H1 (cell line): ENCODE data around the gene SBNO2. TPM values are rescaled to one million over a fixed set of nuclear protein-coding genes. Genes with fewer than 3 reads are reported as not detected.
A peak's percentile ranks its signal among the peaks of the same experiment; 100 is the strongest.

ENCODE experiments used
- CTCF ChIA-PET: fragments of 300-600 bp; sonication (Branson Sonifier 250); formaldehyde crosslinking; loops from one replicate; lab custom pipeline; 2021; ENCODE audit not compliant: partially characterized antibody; lab: Charles Lee
- POLR2A ChIA-PET: fragments of 300-600 bp; sonication (Branson Sonifier 250); formaldehyde crosslinking; loops from one replicate; lab custom pipeline; 2021; ENCODE audit warnings: inconsistent platforms; ENCODE audit not compliant: partially characterized antibody; lab: Charles Lee
- DNase-seq, 2 experiments: peaks; one replicate each; pipeline versions ENCODE4 v3.0.0 to v3.0.0-alpha.2; 2010 to 2022; ENCODE audit warnings: low spot score in 2 of 2, low read depth in 1 of 2, mixed read lengths in 1 of 2
- FAIRE-seq: peaks from 2 replicates; lab custom pipeline; 2011; peaks lifted over from hg19 to GRCh38; lab: Jason Lieb, UNC
- H2AFZ ChIP-seq: 2 replicates; pipeline ENCODE4 v1.8.1; 2012; ENCODE audit warnings: low read length, inconsistent platforms
- H2AK5ac ChIP-seq: 2 replicates; pipeline ENCODE4 v1.6.1; 2013; ENCODE audit warnings: low read depth, low read length
- H2BK120ac ChIP-seq: replicated peaks from 2 replicates; pipeline ENCODE3; 2013; ENCODE audit warnings: low read depth, low read length, inconsistent platforms
- H2BK12ac ChIP-seq: 2 replicates; pipeline ENCODE4 v1.6.1; 2013; ENCODE audit warnings: low read depth, low read length
- H2BK15ac ChIP-seq: 2 replicates; pipeline ENCODE4 v1.6.1; 2013; ENCODE audit warnings: low read length
- H2BK20ac ChIP-seq: 2 replicates; pipeline ENCODE4 v1.6.1; 2013; ENCODE audit warnings: low read length
- H2BK5ac ChIP-seq: 2 replicates; pipeline ENCODE4 v1.6.1; 2013; ENCODE audit warnings: low read depth, low read length
- H3K14ac ChIP-seq: 2 replicates; pipeline ENCODE4 v1.6.1; 2013; ENCODE audit warnings: inconsistent platforms; ENCODE audit not compliant: insufficient read length
- H3K18ac ChIP-seq: 2 replicates; pipeline ENCODE4 v1.6.1; 2013; ENCODE audit warnings: low read length; ENCODE audit errors: extremely low read depth
- H3K23ac ChIP-seq: 2 replicates; pipeline ENCODE4 v1.6.1; 2013; ENCODE audit warnings: inconsistent platforms; ENCODE audit not compliant: insufficient read length
- H3K23me2 ChIP-seq: 2 replicates; pipeline ENCODE4 v1.6.1; 2013; ENCODE audit warnings: low read depth, low read length
- H3K27ac ChIP-seq: 2 replicates; pipeline ENCODE4 v1.6.1; 2011; ENCODE audit warnings: low read depth, low read length, inconsistent platforms
- H3K27me3 ChIP-seq, 4 experiments: replicated peaks in 1 of 4; 1 replicate in 1 of 4; 2 replicates in 3 of 4; pipeline versions ENCODE4 v1.6.1 to v1.8.1; 2011 to 2013; ENCODE audit warnings: low read length in 3 of 4, mild to moderate bottlenecking in 3 of 4, inconsistent platforms in 2 of 4, mixed read lengths in 2 of 4, moderate library complexity in 1 of 4; ENCODE audit not compliant: control insufficient read depth in 3 of 4, insufficient read depth in 3 of 4; ENCODE audit errors: extremely low read depth in 1 of 4
- H3K36me3 ChIP-seq, 4 experiments: 2 replicates each; pipeline versions ENCODE4 v1.6.1 to v1.8.1; 2011 to 2013; ENCODE audit warnings: mild to moderate bottlenecking in 4 of 4, low read length in 3 of 4, moderate library complexity in 2 of 4, control low read depth in 1 of 4, inconsistent platforms in 1 of 4; ENCODE audit not compliant: insufficient read depth in 4 of 4, control insufficient read depth in 2 of 4
- H3K4ac ChIP-seq: replicated peaks from 2 replicates; pipeline ENCODE3; 2013; ENCODE audit warnings: low read length, low read depth, mixed read lengths, inconsistent platforms; ENCODE audit not compliant: insufficient read length
- H3K4me1 ChIP-seq, 4 experiments: replicated peaks in 1 of 4; 1 replicate in 1 of 4; 2 replicates in 3 of 4; pipeline versions ENCODE4 v1.6.1 to v1.8.1; 2011 to 2013; ENCODE audit warnings: low read length in 3 of 4, inconsistent platforms in 2 of 4, mixed read lengths in 1 of 4; ENCODE audit not compliant: insufficient read depth in 4 of 4, control insufficient read depth in 3 of 4
- H3K4me2 ChIP-seq, 2 experiments: 2 replicates each; pipeline versions ENCODE4 v1.6.1 to v1.8.1; 2011 to 2013; ENCODE audit warnings: low read depth in 2 of 2, low read length in 2 of 2, control low read depth in 1 of 2, inconsistent platforms in 1 of 2, mild to moderate bottlenecking in 1 of 2; ENCODE audit not compliant: insufficient read depth in 1 of 2
- H3K4me3 ChIP-seq, 4 experiments: fragments of 200-600, 300-600 bp in 1 of 4; sonication (generic), shearing (Covaris generic), sonication (Bioruptor Twin) in 1 of 4; 2 replicates each; pipeline versions ENCODE4 v1.5.1 to v1.8.1; 2011 to 2016; ENCODE audit warnings: low read length in 4 of 4, low read depth in 3 of 4, control low read depth in 2 of 4, inconsistent platforms in 2 of 4, mild to moderate bottlenecking in 2 of 4, mixed read lengths in 1 of 4, moderate library complexity in 1 of 4; ENCODE audit not compliant: insufficient read depth in 2 of 4; ENCODE audit errors: extremely low read depth in 1 of 4
- H3K56ac ChIP-seq: replicated peaks from 2 replicates; pipeline ENCODE3; 2013; ENCODE audit warnings: low read depth, mild to moderate bottlenecking, mixed read lengths, low read length, inconsistent platforms; ENCODE audit not compliant: insufficient read length
- H3K79me1 ChIP-seq: 2 replicates; pipeline ENCODE4 v1.6.1; 2013; ENCODE audit warnings: low read depth, low read length, control low read depth
- H3K79me2 ChIP-seq, 2 experiments: 2 replicates each; pipeline versions ENCODE4 v1.6.1 to v1.8.1; 2012 to 2013; ENCODE audit warnings: low read length in 2 of 2, mild to moderate bottlenecking in 2 of 2, inconsistent platforms in 1 of 2; ENCODE audit not compliant: insufficient read depth in 2 of 2, control insufficient read depth in 1 of 2
- H3K9ac ChIP-seq, 4 experiments: replicated peaks in 1 of 4; 1 replicate in 1 of 4; 2 replicates in 3 of 4; pipeline versions ENCODE4 v1.6.1 to v1.8.1; 2011 to 2013; ENCODE audit warnings: low read depth in 3 of 4, low read length in 3 of 4, control low read depth in 2 of 4, mild to moderate bottlenecking in 2 of 4, moderate library complexity in 2 of 4, inconsistent platforms in 1 of 4; ENCODE audit errors: extremely low read depth in 1 of 4
- H3K9me3 ChIP-seq, 2 experiments: 2 replicates each; pipeline versions ENCODE4 v1.6.1 to v1.8.1; 2012 to 2013; ENCODE audit warnings: mild to moderate bottlenecking in 2 of 2, moderate library complexity in 2 of 2, control low read depth in 1 of 2, inconsistent platforms in 1 of 2, low read depth in 1 of 2, low read length in 1 of 2, mixed read lengths in 1 of 2; ENCODE audit not compliant: insufficient read depth in 2 of 2
- H4K20me1 ChIP-seq, 2 experiments: replicated peaks in 1 of 2; 2 replicates each; pipeline versions ENCODE3 to v1.8.1; 2011 to 2013; ENCODE audit warnings: inconsistent platforms in 2 of 2, low read length in 2 of 2, mild to moderate bottlenecking in 1 of 2; ENCODE audit not compliant: insufficient read depth in 2 of 2, control insufficient read depth in 1 of 2
- H4K5ac ChIP-seq: 2 replicates; pipeline ENCODE4 v1.6.1; 2013; ENCODE audit warnings: low read length, low read depth, mixed read lengths, inconsistent platforms; ENCODE audit not compliant: insufficient read length
- H4K8ac ChIP-seq: 2 replicates; pipeline ENCODE4 v1.8.0; 2013; ENCODE audit warnings: mild to moderate bottlenecking, moderate library complexity, low read length, inconsistent platforms; ENCODE audit not compliant: insufficient read depth; ENCODE audit errors: extremely low read depth
- H4K91ac ChIP-seq: replicated peaks from 2 replicates; pipeline ENCODE3; 2013; ENCODE audit warnings: low read length, mixed read lengths, inconsistent platforms; ENCODE audit not compliant: insufficient read length
- ATF3 ChIP-seq: IDR thresholded peaks from 2 replicates; pipeline ENCODE4 v1.6.1; 2011; ENCODE audit warnings: low read depth, mild to moderate bottlenecking, low read length; ENCODE audit not compliant: insufficient read depth
- E2F6 ChIP-seq: IDR thresholded peaks from 2 replicates; pipeline ENCODE4 v1.6.1; 2012; ENCODE audit warnings: inconsistent platforms
- FOSL1 ChIP-seq: IDR thresholded peaks from 2 replicates; pipeline ENCODE4 v1.6.1; 2011; ENCODE audit warnings: mild to moderate bottlenecking, low read depth, low read length, moderate library complexity; ENCODE audit not compliant: insufficient read depth
- JUN ChIP-seq: IDR thresholded peaks from 2 replicates; pipeline ENCODE4 v1.6.1; 2011; ENCODE audit warnings: low read depth, mild to moderate bottlenecking, improper control_type of control experiment, low read length
- TAF1 ChIP-seq: IDR thresholded peaks from 2 replicates; pipeline ENCODE4 v1.6.1; 2011; ENCODE audit warnings: mild to moderate bottlenecking, low read depth, low read length
- YY1 ChIP-seq: IDR thresholded peaks from 2 replicates; pipeline ENCODE4 v1.6.1; 2011; ENCODE audit warnings: low read depth, mild to moderate bottlenecking, low read length
- ZNF274 ChIP-seq: IDR thresholded peaks from 2 replicates; pipeline ENCODE4 v1.7.0; 2012; ENCODE audit warnings: low read length, borderline replicate concordance; ENCODE audit errors: extremely low read depth
- WGBS, 2 experiments: shearing (Covaris generic) in 1 of 2; methylation state at CpG; one replicate each; pipeline versions ENCODE4 v1.1.6 to v1.1.7; 2013 to 2015; ENCODE audit warnings: low lambda C conversion rate in 2 of 2, mixed read lengths in 2 of 2, inconsistent platforms in 1 of 2, low coverage in 1 of 2, missing lambda C conversion rate in 1 of 2; ENCODE audit not compliant: insufficient replicate concordance in 2 of 2, insufficient coverage in 1 of 2, insufficient read length in 1 of 2; ENCODE audit errors: extremely low coverage in 1 of 2, missing lambda C conversion rate in 1 of 2; 5-methylcytosine and 5-hydroxymethylcytosine counted together
- polyA plus RNA-seq, 7 experiments: library from polyadenylated mRNA; depleted of rRNA in 3 of 7; stranded (reverse) in 5 of 7; unstranded in 2 of 7; fragments of >200 nt in 5 of 7; fragments of 200-250 nt in 2 of 7; gene quantifications; 1 replicate in 5 of 7; 2 replicates in 1 of 7; 4 replicates in 1 of 7; pipeline versions ENCODE4 v1.2.1 to v1.2.3, GENCODE V29; 2011 to 2013; ENCODE audit warnings: missing spikeins in 2 of 7, mixed read lengths in 2 of 7
- total RNA-seq: library from RNA; stranded (reverse); fragmentation: NEBNext Ultra II Directional; extraction: Animal tissue kit (Norgen Biotek cat#: 25700); gene quantifications from 2 replicates; pipeline ENCODE4 v1.2.1, GENCODE V29; 2021

The SBNO2 gene
- total and polyA plus RNA-seq, 2 of the 8 experiments (the other 6 are each of a cell fraction or from before 2014, with no cell fraction given): 12.2 to 31.4 TPM

- H3K9me3 ChIP-seq: no peaks in the 10 kb centered on the region
- H4K5ac ChIP-seq: no peak overlapping the region
- no peak overlapping the region for H3K23ac ChIP-seq
- ChIA-PET CTCF (interaction anchor here (0.7 to 4.5 kb wide), 13 partner anchors 9 to 195 kb away, joined by 3 to 24 read pairs (median 3); no protein-coding TSS in a partner anchor), POLR2A (interaction anchor here (1.2 to 1.7 kb wide), 3 partner anchors 15 to 37 kb away, joined by 3 to 10 read pairs (median 5); no protein-coding TSS in a partner anchor)
- WGBS, 2 experiments: 89% methylated on average over 22 of the region's 22 CpGs; no CpG with 5 or more reads in 1 of the 2 experiments
- no peaks in the 10 kb centered on the region for H3K27me3 ChIP-seq
- no peak overlapping the region; the same call in 1 of the 2 replicates for H3K27ac ChIP-seq
- H3K56ac ChIP-seq: no peak overlapping the region
- no peak overlapping the region for H2BK15ac ChIP-seq
- no peak overlapping the region for H2BK5ac ChIP-seq
- H4K91ac ChIP-seq: peak overlapping the region; percentile 16
- peaks cover 4% of the 10 kb centered on the region; the same call in 1 of the 2 replicates for H3K23me2 ChIP-seq
- no peak overlapping the region for H4K8ac ChIP-seq
- H4K20me1 ChIP-seq: peaks cover 4 to 12% of the 10 kb centered on the region in 2 experiments
- H3K36me3 ChIP-seq: peaks cover 2 to 12% (median 4%) of the 10 kb centered on the region in 4 experiments; a peak in 4 of 8 replicates
- TF ChIP-seq TAF1 (no peak), ZNF274 (no peak), ATF3 (no peak), E2F6 (no peak), FOSL1 (no peak), JUN (no peak), YY1 (no peak)
- H3K4me3 ChIP-seq: peak overlapping the region in 1 of 4 experiments; percentile 52; a peak in 2 of 8 replicates
- no peak overlapping the region for H3K4ac ChIP-seq
- H2BK12ac ChIP-seq: no peak overlapping the region
- peaks cover 0 to 14% (median 7%) of the 10 kb centered on the region in 4 experiments; a peak in 6 of 7 replicates for H3K4me1 ChIP-seq
- peaks cover 14% of the 10 kb centered on the region for H3K79me1 ChIP-seq
- no peak overlapping the region for H2BK20ac ChIP-seq
- no peak overlapping the region for H2BK120ac ChIP-seq
- H2AK5ac ChIP-seq: no peak overlapping the region
- DNase-seq (no peak), FAIRE-seq (no peak)
- no peak overlapping the region for H2AFZ ChIP-seq
- peak overlapping the region; percentile 19; the same call in 1 of the 2 replicates for H3K18ac ChIP-seq
- H3K9ac ChIP-seq: no peak overlapping the region
- peak overlapping the region; percentile 52 to 67 for H3K4me2 ChIP-seq
- no peak overlapping the region for H3K14ac ChIP-seq
- H3K79me2 ChIP-seq: no peaks in the 10 kb centered on the region; a peak in 1 of 4 replicates
Measured at GRCh38 chr19:1130771-1131717, 43.0 kb downstream of the SBNO2 start.
